NCI-H2029 treated with DMSO at 0.1 percent for 48 hours (cell line): Measurements from ENCODE around the gene HEATR5A.
A peak's percentile ranks its signal among the peaks of the same experiment; 100 is the strongest.
"Not testable (repeated sequence)": the region's sequence is repeated elsewhere in the genome, so short reads cannot be mapped to it uniquely, and the experiment has no call there.

ENCODE experiments used
- DNase-seq: peaks from one replicate; lab custom pipeline; 2025; lab: John Stamatoyannopoulos, UW

The HEATR5A gene

GRCh38 chr14:31420319-31421111, at the start of gene HEATR5A:
Gene HEATR5A (minus strand): TSS chr14:31420550. CDS start chr14:31402975, 17,575 bp downstream.
- peak; percentile 99 for DNase-seq

GRCh38 chr14:31466554-31466953, 46.2 kb upstream of the HEATR5A start:
- no peak for DNase-seq

- no peak for DNase-seq
Observed at GRCh38 chr14:31465111-31465510, 44.8 kb upstream of the HEATR5A start.

- not testable (repeated sequence) for DNase-seq
Observed at GRCh38 chr14:31462450-31462849, 42.1 kb upstream of the HEATR5A start.

GRCh38 chr14:31461545-31461944, 41.2 kb upstream of the HEATR5A start:
- DNase-seq = no peak

- peak; percentile 73 for DNase-seq
Observed at GRCh38 chr14:31457665-31458659, 37.6 kb upstream of the HEATR5A start.

GRCh38 chr14:31456841-31457664, 36.7 kb upstream of the HEATR5A start, which contains the start of gene DTD2:
Gene DTD2 (minus strand): TSS chr14:31457506. CDS start chr14:31457393, 113 bp downstream.
- peak; percentile 100 for DNase-seq

- peak; percentile 94 for DNase-seq
Observed at GRCh38 chr14:31449971-31450610, 29.7 kb upstream of the HEATR5A start.

GRCh38 chr14:31449136-31449535, 28.8 kb upstream of the HEATR5A start:
- no peak for DNase-seq

- DNase-seq = no peak
Observed at GRCh38 chr14:31445703-31446102, 25.4 kb upstream of the HEATR5A start.

- no peak for DNase-seq
Observed at GRCh38 chr14:31442284-31442683, 21.9 kb upstream of the HEATR5A start.

- no peak for DNase-seq
Observed at GRCh38 chr14:31441273-31442111, 21.1 kb upstream of the HEATR5A start.

- DNase-seq = no peak
Observed at GRCh38 chr14:31440280-31440679, 19.9 kb upstream of the HEATR5A start.

GRCh38 chr14:31439561-31439960, 19.2 kb upstream of the HEATR5A start:
- DNase-seq = no peak

- DNase-seq = not testable (repeated sequence)
Observed at GRCh38 chr14:31437045-31437691, 16.8 kb upstream of the HEATR5A start.

- no peak for DNase-seq
Observed at GRCh38 chr14:31435276-31435675, 14.9 kb upstream of the HEATR5A start.

GRCh38 chr14:31430634-31431264, 10.4 kb upstream of the HEATR5A start:
- no peak for DNase-seq

GRCh38 chr14:31429791-31430190, 9.4 kb upstream of the HEATR5A start:
- DNase-seq = no peak

GRCh38 chr14:31428011-31428410, 7.7 kb upstream of the HEATR5A start:
- no peak for DNase-seq
